Activated CD4-positive, alpha-beta T cell treated with anti-CD3 and anti-CD28 coated beads, Interleukin-2, amount 50 U/mL, for 48 hours (primary cell): ENCODE measurements around the gene DUSP19.
A peak's percentile ranks its signal among the peaks of the same experiment; 100 is the strongest.

Experiments used
- DNase-seq, 2 experiments: peaks; one replicate each; pipeline ENCODE4 v3.0.0-alpha.2; 2020

DUSP19 gene

DNA sequence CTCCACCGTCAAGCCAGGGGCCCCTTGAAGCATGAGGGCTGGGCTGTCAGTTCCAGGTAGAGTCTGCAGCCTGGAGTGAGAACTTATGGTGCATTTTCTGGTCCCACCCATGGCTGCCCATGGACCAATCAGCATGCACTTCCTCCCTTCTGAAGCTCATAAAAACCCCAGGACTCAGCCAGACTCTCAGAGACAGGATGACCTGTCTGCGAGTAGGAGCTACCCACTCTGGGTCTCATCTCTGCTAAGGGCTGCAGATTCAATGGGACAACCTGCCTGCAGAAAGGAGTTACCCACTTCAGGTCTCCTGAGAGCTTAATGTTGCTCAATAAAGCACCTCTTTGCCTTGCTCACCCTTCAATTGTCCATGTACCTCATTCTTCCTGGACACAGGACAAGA lies 9.4 kb upstream of the DUSP19 start:
- no peak for DNase-seq

DNA sequence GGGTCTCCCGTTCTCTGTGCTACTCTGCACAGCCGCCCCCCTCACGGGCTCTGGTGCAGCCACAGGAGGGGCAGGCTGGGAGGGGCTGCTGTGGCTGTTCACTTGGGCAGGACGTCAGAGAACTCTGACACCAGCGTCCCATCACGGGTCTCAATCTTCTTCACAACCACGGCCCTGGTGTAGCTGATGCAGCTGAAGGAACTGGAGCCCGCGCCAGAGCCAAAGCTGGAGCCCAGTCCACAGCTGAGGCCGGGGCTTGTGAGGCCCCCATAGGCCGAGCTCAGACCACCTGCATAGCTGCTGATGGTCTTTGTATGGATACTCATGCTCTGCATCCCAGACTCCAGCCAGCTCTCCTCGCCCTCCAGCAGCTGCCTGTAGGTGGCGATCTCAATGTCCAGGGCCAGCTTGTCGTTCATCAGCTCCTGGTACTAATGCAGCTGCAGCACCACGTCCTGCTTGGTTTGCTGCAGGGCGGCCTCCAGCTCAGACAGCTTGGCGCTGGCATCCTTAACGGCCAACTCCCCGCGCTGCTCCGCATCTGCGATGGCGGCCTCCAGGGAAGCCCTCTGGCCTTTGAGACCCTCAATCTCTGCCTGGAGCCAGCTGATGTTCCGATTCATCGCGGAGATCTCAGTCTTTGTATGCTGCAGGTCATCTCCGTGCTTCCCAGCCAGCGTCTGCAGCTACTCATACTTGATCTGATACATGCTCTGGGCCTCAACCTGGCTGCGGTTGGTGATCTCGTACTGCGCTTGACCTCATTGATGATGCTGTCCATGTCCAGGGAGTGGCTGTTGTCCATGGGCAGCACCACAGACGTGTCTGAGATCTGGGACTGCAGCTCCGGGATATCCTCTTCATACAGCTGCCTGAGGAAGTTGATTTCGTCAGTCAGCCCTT lies 7.4 kb upstream of the DUSP19 start:
- DNase-seq = peak; percentile 17 to 29

DNA sequence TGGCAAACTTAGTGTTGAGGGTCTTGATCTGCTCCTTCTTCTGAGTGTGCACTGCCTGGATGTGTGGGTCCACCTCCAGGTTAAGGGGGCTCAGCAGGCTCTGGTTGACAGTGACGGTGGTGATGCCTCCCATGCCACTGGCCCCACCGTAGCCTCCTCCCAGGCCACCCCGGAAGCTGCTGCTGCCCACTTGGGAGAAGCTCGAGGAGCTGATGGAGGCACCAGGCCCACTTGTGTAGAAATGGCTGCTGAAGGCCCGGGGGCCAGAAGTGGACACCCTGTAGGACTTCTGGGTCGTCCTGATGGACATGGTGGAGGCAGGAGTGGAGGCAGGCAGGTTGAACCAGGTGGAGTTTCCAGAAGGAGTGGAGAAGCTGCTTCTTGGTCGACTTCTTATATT lies 6.4 kb upstream of the DUSP19 start:
- no peak for DNase-seq

DNA sequence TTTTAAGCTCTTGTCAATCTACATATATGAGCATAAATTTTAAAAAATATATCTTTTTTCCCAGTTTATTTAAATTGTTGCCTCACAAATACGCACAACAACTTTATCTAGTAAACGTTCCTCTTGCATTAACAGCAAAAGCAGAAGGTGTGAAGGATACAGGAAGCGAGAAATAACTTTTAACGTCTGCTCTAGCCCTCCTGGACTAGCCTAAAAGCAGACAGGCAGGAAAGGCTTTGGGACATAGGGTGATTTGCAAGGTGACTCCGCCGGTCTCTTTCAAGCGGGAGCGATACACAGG lies 434 bp upstream of the DUSP19 start:
- DNase-seq = no peak

DNA sequence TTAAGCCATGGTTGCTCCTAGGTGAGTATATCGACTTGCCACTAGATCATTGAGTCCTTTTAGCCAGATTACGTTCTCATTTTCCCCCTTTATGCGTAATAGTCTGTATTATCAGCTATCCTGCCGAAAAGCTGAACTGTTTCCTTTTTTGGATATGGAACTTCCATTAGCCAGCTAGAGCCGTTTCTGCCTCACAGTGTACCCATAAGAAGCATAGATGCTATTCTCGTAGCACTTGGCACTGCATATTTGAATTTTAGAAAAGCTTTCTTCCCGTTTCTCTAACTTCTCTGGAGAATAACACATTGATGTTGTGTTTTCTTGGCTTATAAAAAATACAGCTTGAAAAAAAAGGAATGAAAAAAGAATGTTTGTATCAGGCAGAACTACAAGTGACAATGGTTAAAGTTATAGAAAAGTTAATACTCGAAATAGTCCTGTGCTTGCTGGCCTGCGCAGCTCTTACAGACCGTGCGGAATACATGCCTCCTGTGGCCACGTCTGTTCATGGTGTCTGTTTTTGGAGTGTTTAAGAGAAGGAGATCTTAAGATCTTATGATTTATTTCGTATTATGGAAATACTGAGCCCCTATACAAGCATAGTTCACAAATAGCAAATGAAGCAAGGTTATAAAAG lies 710 bp downstream of the DUSP19 start:
- DNase-seq = no peak

DNA sequence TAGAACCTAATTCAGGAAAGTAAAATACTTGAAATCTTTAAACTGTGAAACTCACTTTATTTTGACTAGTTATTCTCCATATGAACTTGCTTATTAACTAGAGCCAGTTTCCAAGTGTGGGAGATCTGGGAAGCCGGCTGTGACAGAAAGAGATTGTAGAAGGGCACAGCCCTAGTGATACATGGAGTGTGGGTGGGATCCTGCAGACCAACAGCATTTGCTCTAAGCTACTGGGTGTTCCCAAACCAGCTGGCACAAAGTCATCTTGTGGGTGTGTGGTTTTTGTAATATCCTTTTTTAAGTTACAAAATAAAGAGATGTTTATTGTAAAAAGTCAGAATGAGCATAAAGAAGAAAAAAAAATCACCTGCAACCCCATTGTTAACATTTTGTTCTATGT lies 3.4 kb downstream of the DUSP19 start:
- DNase-seq = no peak

DNA sequence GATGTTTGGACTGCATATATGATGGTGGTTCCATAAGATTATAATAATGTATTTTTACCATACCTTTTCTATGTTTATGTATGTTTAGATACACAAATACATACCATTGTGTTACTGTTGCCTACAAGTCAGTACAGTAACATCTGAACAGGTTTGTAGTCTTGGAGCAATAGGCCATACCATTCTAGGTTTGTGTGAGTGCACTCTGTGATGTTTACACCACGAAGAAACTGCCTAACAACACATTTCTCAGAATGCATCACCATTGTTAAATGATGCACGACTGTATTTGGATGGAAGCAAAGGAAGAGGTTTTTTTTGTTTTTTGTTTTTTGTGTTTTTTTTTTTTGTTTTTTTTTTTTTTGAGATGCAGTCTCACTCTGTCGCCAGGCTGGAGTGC lies 9.5 kb downstream of the DUSP19 start:
- DNase-seq = no peak

DNA sequence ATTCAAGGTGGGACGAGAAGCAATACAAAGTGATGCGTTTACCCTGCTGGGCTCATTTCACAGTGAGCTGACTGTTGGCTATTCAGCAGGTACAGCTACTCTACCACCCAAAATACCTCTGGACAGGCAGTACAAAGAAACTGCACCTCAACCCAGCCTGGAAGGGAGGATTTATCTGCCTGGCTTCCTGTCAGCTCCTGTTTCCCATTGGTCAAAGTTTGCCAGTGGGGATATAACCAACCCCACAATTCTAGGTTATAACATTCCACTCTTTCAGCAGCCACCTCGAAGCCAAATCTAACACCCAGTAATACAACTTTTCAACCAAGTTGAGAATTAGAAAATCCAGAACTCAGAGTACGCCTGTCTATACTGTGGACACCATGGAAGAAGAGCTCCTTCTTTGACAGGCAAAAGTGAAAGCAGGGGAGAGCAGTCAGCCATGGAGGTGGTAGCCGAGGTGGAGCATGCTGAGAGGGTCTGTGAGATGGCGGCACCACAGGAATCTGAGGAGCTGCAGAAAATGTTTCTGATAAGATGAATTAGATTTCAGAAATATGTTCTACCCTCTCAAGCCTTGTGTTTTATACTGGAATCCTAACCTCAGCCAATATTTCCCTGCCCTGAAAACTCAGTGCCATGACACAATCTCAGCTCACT lies 10.8 kb downstream of the DUSP19 start:
- DNase-seq = no peak

DNA sequence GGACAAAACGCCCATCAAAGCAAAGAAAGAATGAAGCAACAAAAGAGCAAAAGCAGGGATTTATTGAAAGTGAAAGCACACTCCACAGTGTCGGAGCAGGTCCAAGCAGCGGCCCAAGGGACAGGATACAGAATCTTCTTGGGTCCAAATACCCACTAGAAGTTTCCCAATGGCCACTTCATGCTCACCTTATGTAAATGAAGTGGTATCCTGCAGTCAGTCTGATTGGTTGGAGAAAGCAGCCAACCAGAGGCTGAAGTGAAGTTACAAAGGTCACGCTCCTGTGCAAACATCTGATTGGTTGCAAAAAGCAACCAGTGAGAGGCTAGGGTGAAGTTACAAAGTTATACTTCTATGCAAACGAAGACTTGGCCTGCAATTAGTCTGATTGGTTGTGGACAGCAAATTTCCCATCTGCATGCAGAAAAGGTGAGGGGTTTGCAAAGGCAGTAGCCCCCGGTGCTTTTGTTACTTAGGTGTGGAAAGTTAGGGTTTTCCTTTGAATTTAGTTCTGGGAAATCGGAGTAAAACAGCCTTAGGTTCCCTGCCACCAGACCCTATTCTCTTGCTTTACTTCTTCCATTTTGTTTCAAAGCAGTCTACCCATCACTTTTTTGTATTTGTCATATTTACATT lies 12.9 kb downstream of the DUSP19 start:
- DNase-seq = no peak

DNA sequence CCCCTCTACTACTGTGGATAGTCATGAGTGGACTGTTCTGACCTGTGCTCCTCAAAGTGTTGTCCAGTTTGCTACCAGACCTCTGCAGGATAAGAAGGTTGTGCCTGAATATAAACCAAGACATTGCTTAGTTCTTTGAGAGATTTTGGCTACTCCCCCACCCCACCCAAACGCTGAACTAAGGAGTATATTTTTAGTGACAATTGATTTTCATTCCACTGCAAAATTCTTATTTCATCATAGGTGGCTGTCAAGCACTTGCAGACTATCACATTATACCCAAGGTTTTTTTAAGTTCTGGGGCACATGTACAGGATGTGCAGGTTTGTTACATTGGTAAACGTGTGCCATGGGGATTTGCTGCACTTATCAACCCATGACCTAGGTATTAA lies 13.4 kb downstream of the DUSP19 start:
- no peak for DNase-seq

DNA sequence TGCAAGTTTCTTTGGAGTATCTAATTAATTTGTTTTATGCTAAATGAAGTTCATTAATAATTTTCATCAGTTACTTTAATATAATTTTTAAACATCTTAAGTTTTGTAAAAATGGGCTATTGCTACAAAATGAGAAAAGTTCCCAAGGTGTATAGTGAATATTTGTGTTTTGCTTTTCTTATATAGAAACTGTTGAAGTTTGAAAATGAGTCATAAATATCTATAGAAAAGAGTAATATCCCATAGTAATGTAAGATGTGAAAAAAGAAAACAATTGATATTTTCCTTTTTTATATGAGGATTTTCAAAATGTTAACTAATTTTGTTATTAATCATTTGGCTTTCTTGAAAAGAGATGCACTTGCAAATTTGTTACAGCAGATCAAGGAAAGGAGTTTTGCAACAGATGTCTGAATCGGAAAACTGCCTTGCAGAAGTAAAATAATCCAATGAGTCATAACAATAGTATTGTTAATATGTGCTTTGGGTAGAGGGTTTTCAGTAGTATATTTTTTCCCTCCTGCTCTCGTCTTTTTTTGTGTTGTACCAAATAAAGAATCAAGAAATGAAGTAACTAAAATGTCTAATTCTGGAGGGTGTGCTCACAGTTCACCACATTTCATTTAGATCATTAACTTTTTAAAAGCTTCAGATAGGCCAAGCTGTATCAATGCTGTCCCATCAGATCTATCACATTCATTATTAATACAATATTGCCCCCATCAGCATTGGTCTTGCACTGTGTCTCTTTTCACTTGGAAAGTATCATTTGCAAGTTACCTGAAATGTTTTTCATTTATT lies 15.5 kb downstream of the DUSP19 start:
- DNase-seq = no peak

DNA sequence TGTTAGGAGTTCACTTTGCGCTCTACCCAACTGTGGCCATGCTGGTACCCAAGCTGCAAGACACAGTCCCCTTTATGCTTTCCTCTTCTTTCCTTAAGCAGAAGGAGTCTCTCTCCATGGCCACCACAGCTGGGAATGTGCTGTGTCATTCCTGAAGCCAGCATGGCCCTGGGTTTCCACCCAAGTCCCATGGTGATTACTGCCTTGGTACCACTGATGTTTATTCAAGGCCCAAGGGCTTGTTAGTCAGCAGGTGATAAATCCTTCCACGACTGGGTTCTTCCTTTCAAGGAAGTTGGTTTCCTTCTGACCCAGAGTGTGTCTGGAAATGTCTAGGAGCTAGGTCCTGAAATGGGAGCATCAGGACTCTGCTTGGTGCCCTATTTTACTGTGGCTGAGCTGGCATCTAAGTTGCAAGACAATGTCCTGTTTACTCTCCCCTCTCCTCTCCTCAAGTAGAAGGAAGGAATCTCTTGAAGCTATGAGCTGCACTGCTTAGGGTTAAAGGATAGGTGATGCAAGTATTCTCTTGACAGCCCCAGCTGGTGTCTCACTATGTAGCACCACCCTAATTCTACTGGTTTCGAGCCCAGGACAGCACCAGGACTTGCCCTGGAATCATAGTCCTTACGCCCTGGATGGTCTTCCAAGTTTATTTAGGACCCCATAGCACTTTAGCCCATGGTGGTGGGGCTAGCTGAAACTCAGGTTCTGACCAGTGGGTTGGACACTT lies 27.0 kb downstream of the DUSP19 start:
- DNase-seq = no peak

DNA sequence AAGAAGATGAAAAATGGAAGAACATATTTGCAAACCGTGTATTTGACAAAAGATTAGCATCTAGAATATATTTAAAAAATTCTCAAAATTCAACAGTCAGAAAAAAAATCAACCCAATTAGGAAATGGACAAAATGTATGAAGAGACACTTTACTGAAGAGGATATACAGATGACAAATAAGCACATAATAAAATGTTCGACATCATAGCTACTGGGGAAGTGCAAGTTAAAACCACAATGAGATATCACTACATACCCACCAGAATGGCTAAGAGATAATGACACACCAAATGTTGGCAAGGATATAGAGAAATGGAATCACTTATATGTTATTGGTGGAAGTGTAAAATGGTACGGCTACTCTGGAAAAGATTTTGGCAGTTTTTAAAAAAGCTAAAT lies 34.0 kb downstream of the DUSP19 start:
- DNase-seq = no peak

DNA sequence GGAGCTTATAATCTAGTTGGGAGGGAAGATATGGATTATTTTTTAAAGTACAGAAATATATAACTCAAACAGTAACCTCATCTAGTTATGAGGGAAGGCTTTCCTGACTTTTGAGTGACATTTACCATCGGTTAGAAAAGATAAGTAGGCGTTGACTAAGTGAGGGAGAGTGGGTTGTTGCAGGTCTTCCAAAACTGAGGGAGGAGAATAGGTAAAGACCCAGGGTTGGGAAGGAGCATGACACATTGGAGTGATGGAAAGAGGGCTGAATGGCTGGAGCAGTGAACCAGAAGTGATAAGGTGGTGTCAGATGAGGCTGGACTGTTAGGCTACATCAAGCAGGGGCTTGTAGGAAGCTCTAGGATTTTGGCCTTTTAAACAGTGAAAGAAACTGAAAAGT lies 35.1 kb downstream of the DUSP19 start:
- no peak for DNase-seq

DNA sequence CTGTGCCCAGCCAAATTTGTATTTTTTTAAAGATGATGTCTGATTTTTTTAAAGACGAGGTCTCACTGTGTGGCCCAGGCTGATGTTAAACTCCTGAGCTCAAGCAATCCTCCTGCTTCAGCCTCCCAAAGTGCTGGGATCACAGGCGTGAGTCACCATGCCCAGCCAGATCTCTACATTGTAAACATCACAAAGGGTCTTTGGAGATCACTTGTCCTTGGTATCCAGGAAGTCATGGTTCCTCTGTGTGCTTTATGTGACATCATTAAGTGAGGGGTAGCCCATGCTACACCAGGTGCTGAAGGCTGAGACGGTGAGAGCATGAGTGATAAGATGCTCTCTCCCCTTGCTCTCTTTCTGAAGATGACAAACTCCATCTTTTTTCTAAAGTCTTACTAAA lies 38.7 kb downstream of the DUSP19 start:
- DNase-seq = no peak

DNA sequence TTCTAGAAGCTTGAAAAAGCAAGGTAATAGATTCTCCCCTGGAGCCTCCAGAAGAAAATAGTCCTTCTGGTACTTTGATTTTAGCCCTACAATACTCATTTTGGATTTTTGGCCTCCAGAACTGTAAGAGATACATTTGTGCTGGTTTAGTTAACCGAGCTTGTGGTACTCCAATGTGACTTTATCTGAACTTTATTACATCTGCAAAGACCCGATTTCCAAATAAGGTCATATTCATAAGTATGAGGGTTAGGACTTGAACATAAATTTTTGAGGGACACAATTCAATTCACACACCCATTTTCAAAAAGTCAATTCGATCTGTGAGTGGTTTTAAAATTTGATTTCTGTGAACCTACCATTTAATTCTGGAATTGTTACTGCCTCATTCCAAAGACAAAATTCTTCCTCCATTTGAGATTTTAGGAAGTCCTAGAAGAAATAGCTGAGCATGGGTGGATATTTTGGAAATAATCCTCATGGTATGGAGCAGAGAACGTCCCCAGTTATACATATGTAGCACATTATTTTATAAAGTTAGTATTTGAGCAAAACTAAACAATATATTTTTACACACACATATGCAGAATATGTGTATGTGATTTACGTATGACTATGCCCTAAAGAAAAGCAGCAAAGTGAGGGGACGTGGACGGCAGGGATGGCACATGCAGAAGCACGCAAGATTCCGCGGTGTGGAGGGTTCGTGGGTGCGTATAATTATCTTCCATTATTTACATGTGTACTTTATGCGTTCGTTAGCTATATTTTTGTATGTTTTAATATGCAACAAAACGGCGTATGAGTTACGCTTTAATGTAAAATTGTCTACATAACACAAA lies 44.8 kb downstream of the DUSP19 start:
- DNase-seq = peak in 1 of 2 experiments; percentile 11

DNA sequence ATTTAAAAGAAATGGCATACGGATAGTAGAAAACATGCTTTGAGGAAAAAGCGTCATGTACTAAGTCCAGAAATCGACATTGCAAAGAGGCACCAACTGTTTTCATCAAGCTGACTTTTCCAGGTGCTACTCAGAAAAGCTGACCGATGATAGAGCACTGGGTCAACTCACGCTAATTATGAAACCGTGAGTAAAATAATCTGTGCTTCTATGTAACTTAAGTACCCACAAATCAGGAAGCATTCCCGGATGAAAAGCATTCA lies 45.3 kb downstream of the DUSP19 start:
- no peak for DNase-seq

DNA sequence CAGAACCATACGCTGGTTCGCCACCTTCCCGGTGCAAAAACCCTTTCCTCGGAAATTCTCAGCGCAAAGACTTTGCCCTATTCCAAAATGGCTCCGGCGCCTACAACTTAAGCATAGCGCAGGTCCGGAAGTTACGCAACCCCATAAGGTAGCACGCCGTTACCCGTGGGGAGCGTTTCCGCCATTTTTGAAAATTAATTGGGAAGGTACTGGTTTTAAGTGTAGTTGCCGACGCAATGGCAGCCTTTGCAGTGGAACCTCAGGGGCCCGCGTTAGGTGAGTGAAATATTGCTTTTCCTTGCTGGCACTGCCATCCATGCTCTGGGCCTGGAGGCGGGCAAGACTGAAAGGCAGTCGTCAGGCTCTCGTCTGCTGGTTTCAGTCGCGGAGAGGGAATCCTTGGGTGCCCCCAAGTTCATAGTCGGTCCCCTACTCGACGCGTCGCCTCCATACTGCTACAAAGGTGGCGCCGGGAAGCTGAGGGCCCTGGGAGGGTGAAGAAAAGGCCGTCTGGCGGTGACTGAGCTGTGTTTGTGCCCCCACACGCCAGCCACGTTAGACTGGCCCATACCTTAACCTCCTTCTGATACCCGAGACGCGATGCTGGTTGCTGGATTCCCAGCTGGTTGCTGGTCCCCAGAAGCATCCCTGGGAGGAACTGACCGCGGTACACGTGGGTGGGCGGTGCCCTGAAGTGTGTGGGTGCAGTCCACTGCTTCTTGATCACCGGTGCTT lies 45.8 kb downstream of the DUSP19 start, which contains the start of gene NUP35:
Gene NUP35, plus strand, starts transcription at position 222 of the 735 bp plus-strand sequence. Its CDS starts 15 bp downstream, at position 237.
- peak; percentile 87 to 90 for DNase-seq

DNA sequence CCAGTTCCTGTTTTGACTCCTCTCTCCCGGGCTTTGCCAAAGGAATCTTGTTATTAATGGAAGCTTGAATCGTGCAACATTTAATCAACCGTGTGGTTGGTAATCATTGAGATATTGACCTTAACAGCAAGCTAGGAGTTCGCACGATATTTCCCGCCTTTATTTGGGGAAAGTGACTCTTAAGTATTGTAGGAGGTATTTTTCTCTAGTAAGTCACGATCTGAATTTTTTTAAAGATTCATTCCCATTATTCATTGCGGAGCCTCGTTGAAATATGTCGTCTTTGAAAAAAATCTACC lies 46.4 kb downstream of the DUSP19 start:
- no peak for DNase-seq

DNA sequence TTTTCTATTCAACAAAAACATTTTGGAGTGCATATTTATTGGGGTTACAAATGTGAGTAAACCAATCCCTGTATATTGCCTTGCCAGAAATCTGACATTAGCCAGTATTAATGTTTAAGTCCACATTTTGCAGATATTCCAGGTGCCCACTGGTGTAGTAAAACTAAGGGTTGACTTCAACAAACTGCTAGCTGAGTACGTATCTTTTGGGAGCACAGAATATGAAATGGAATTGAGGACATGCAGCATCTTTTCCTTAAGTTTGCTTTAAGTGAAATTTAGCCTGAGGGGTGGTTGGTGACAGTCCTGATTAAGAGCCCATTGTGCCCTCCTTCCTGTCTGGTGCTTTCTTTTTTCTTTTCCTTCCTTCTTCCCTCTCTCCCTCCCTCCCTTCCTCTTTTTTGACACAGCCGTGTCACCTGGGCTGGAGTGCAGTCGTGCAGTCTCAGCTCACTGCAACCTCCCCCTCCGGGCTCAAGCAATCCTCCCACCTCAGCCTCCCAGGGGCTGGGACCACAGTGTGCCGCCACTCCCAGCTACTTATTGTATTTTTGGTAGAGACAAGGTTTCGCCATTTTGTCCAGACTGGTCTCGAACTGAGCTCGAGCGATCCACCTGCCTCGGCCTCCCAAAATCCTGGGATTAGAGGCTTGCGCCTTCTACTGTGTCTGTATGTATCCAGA lies 47.3 kb downstream of the DUSP19 start:
- no peak for DNase-seq
